HEK293 (cell line): ENCODE data around the gene RPL36.

ENCODE experiments used
- CTCF ChIA-PET: fragments of 350-600 bp; formaldehyde crosslinking; extraction: SDS; loops from one replicate; lab custom pipeline; 2021; ENCODE audit warnings: antibody characterized with exemption; lab: Yijun Ruan, JAX
- POLR2A ChIA-PET: fragments of 300-600 bp; formaldehyde crosslinking; extraction: SDS; loops from one replicate; lab custom pipeline; 2020; ENCODE audit warnings: antibody characterized with exemption, inconsistent platforms; lab: Yijun Ruan, JAX
- H3K27ac ChIP-seq: fragments of 200-500 bp; sonication (Bioruptor generic); 2 replicates; pipeline ENCODE4 v1.5.1; 2014; ENCODE audit warnings: low read depth, low read length, control low read depth, inconsistent platforms; ENCODE audit errors: extremely low read depth
- H3K36me3 ChIP-seq, 2 experiments: fragments of 200-500 bp in 1 of 2; sonication (Bioruptor generic) in 1 of 2; 1 replicate in 1 of 2; 2 replicates in 1 of 2; pipeline ENCODE4 v1.5.1; 2014 to 2017; ENCODE audit warnings: inconsistent platforms in 2 of 2, low read length in 2 of 2; ENCODE audit not compliant: control insufficient read depth in 2 of 2, insufficient read depth in 1 of 2
- H3K4me1 ChIP-seq: fragments of 200-500 bp; sonication (Bioruptor generic); 2 replicates; pipeline ENCODE4 v1.5.1; 2014; ENCODE audit warnings: mild to moderate bottlenecking, low read length, inconsistent platforms; ENCODE audit not compliant: control insufficient read depth, insufficient read depth
- H3K4me3 ChIP-seq: 2 replicates; pipeline ENCODE4 v1.5.1; 2011; ENCODE audit warnings: low read depth, mild to moderate bottlenecking, control low read depth, low read length, moderate library complexity
- H3K9me3 ChIP-seq: fragments of 200-500 bp; sonication (Bioruptor generic); 2 replicates; pipeline ENCODE4 v1.5.1; 2014; ENCODE audit warnings: low read depth, low read length, inconsistent platforms; ENCODE audit not compliant: control insufficient read depth, insufficient read depth
- FEZF1 ChIP-seq: fragments of 450-650 bp; formaldehyde crosslinking; IDR thresholded peaks from 2 replicates; pipeline ENCODE4 v1.5.1; 2016; ENCODE audit warnings: missing biosample characterization, missing genetic modification characterization
- PATZ1 ChIP-seq: fragments of 450-650 bp; formaldehyde crosslinking; IDR thresholded peaks from 2 replicates; pipeline ENCODE4 v1.5.1; 2016; ENCODE audit warnings: missing biosample characterization, missing genetic modification characterization
- PRDM6 ChIP-seq: fragments of 450-650 bp; formaldehyde crosslinking; IDR thresholded peaks from 2 replicates; pipeline ENCODE4 v1.5.1; 2017; ENCODE audit warnings: missing biosample characterization, missing genetic modification characterization
- REST ChIP-seq: fragments of 450-650 bp; formaldehyde crosslinking; IDR thresholded peaks from 2 replicates; pipeline ENCODE4 v1.5.1; 2016; ENCODE audit warnings: missing biosample characterization, missing genetic modification characterization
- YY1 ChIP-seq: fragments of 450-650 bp; formaldehyde crosslinking; IDR thresholded peaks from 2 replicates; pipeline ENCODE4 v1.5.1; 2018; ENCODE audit warnings: missing biosample characterization, missing genetic modification characterization
- ZBTB26 ChIP-seq: fragments of 450-650 bp; formaldehyde crosslinking; optimal IDR thresholded peaks from 2 replicates; pipeline ENCODE3; 2016; ENCODE audit warnings: missing biosample characterization, mild to moderate bottlenecking, missing genetic modification characterization
- ZNF132 ChIP-seq: fragments of 450-650 bp; formaldehyde crosslinking; IDR thresholded peaks from 2 replicates; pipeline ENCODE4 v1.5.1; 2017; ENCODE audit warnings: missing biosample characterization, missing genetic modification characterization, borderline replicate concordance
- ZNF16 ChIP-seq: fragments of 450-650 bp; formaldehyde crosslinking; IDR thresholded peaks from 2 replicates; pipeline ENCODE4 v1.5.1; 2016; ENCODE audit warnings: low read depth, missing biosample characterization, missing genetic modification characterization
- ZNF398 ChIP-seq: fragments of 450-650 bp; formaldehyde crosslinking; IDR thresholded peaks from 2 replicates; pipeline ENCODE4 v1.5.1; 2017; ENCODE audit warnings: missing biosample characterization, missing genetic modification characterization
- ZNF423 ChIP-seq: fragments of 450-650 bp; formaldehyde crosslinking; IDR thresholded peaks from 2 replicates; pipeline ENCODE4 v1.5.1; 2016; ENCODE audit warnings: missing biosample characterization, missing genetic modification characterization

Gene RPL36

GRCh38 chr19:5681391-5682106, 8.5 kb upstream of the RPL36 start (continued):
- TF ChIP-seq PATZ1 (tag by site-specific recombination): no peak; the same call in 1 of the 2 replicates
- TF ChIP-seq, all 188 proteins: peak for 18

- Histone ChIP-seq H3K9me3 (no peaks in the 10 kb centered on the region), H3K4me3 (no peak overlapping the region), H3K36me3 (peaks cover 0 to 6% of the 10 kb centered on the region in 2 experiments; a peak in 1 of 3 replicates), H3K27ac (no peak overlapping the region), H3K4me1 (no peaks in the 10 kb centered on the region)
- no peak for TF ChIP-seq REST
- TF ChIP-seq ZNF16: no peak
- no peak for TF ChIP-seq ZNF132
- TF ChIP-seq ZNF398 (tag by site-specific recombination): 0 out of 2 replicates have a peak, but pooled peaks have one; percentile 17
- TF ChIP-seq ZNF423 (tag by site-specific recombination): no peak
- no peak for TF ChIP-seq PRDM6 (tag by site-specific recombination)
- no peak for TF ChIP-seq ZBTB26 (tag by site-specific recombination)
- no peak for TF ChIP-seq YY1
- no peak for TF ChIP-seq FEZF1 (tag by site-specific recombination)
- CTCF ChIA-PET: interaction anchor here (1.1 kb wide), 1 partner anchor 9 kb away, joined by 3 read pairs; no protein-coding TSS in a partner anchor
- POLR2A ChIA-PET: interaction anchor here (1.1 kb wide), 1 partner anchor 59 kb away, joined by 4 read pairs; the partner anchor contains the start of genes SAFB and SAFB2
Observed at GRCh38 chr19:5682107-5682482, 8.0 kb upstream of the RPL36 start.
